H1 (cell line): Measurements from ENCODE around the gene MATN1. TPM values are rescaled to one million over a fixed set of nuclear protein-coding genes. Genes with fewer than 3 reads are reported as not detected.

Experiments used
- CREB1 ChIP-seq: IDR thresholded peaks from 2 replicates; pipeline ENCODE4 v1.6.1; 2012; ENCODE audit warnings: inconsistent platforms
- KDM5A ChIP-seq: fragments of 200-600 bp; IDR thresholded peaks from 2 replicates; pipeline ENCODE4 v1.7.1; 2012; ENCODE audit warnings: mild to moderate bottlenecking, low read length, inconsistent platforms, mixed read lengths
- RAD21 ChIP-seq, 2 experiments: IDR thresholded peaks in 1 of 2; conservative IDR thresholded peaks in 1 of 2; 2 replicates each; pipeline ENCODE4 v1.6.1; 2011; ENCODE audit warnings: low read depth in 2 of 2, low read length in 2 of 2, improper control_type of control experiment in 1 of 2, inconsistent platforms in 1 of 2, mild to moderate bottlenecking in 1 of 2, moderate library complexity in 1 of 2
- SIX5 ChIP-seq: IDR thresholded peaks from 2 replicates; pipeline ENCODE4 v1.6.1; 2011; ENCODE audit warnings: mild to moderate bottlenecking, low read depth, low read length
- polyA plus RNA-seq, 7 experiments: library from polyadenylated mRNA; depleted of rRNA in 3 of 7; stranded (reverse) in 5 of 7; unstranded in 2 of 7; fragments of >200 nt in 5 of 7; fragments of 200-250 nt in 2 of 7; gene quantifications; 1 replicate in 5 of 7; 2 replicates in 1 of 7; 4 replicates in 1 of 7; pipeline versions ENCODE4 v1.2.1 to v1.2.3, GENCODE V29; 2011 to 2013; ENCODE audit warnings: missing spikeins in 2 of 7, mixed read lengths in 2 of 7
- total RNA-seq: library from RNA; stranded (reverse); fragmentation: NEBNext Ultra II Directional; extraction: Animal tissue kit (Norgen Biotek cat#: 25700); gene quantifications from 2 replicates; pipeline ENCODE4 v1.2.1, GENCODE V29; 2021

MATN1 gene
- total and polyA plus RNA-seq, 2 of the 8 experiments (the other 6 are each of a cell fraction or from before 2014, with no cell fraction given), result 0.12 to 0.28 TPM

DNA sequence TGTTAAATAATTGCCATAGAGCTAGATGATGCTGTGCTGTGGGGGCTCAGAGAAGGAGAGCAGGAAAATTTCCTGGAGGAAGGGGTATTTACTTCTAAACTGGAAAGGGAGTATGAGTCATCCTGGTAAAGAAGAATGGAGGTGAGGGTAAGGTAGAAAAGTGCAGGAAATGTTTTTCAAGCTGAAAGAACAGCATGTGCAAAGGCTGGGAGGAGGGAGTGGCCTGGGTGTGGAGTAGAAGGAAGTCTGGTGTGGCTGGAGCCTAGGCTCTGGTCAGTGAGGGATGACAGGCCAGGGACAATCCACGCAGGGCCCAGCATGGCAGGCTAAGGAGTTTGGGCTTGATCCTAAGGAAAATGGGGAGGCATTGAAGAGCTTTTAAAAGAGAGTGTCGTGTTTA is 45.9 kb downstream of the MATN1 start (continued):
- no peak for TF ChIP-seq CREB1
- no peak for TF ChIP-seq SIX5
- no peak for TF ChIP-seq KDM5A
- TF ChIP-seq RAD21 (IDR thresholded peaks at IDR 0.05 in 1 of 2, conservative IDR thresholded peaks at IDR 0.05 in 1 of 2; ENCODE audit: low read depth in 2 of 2, low read length in 2 of 2), result no peak
